IPS DF 4.7 (cell line): ENCODE data around the gene EHBP1.

Experiments
- DNase-seq: peaks from one replicate; pipeline ENCODE4 v3.0.0-alpha.2; 2013; ENCODE audit warnings: low spot score; ENCODE audit errors: extremely low read depth

EHBP1 gene

GRCh38 chr2:63049970-63050333 is 344.4 kb downstream of the EHBP1 start:
- no peak for DNase-seq

GRCh38 chr2:63050334-63051041 is 345.0 kb downstream of the EHBP1 start, which contains the start of gene OTX1:
Gene OTX1 (plus strand): TSS chr2:63050830. CDS start chr2:63052991, 2,161 bp downstream.
- no peak for DNase-seq

- DNase-seq, result no peak
Observed at GRCh38 chr2:63051042-63051794, 345.7 kb downstream of the EHBP1 start.

- DNase-seq, result no peak
Observed at GRCh38 chr2:63051795-63052333, 346.4 kb downstream of the EHBP1 start.

GRCh38 chr2:63052411-63053080 is 347.0 kb downstream of the EHBP1 start:
- no peak for DNase-seq

GRCh38 chr2:63053081-63053888 is 347.8 kb downstream of the EHBP1 start:
- no peak for DNase-seq

GRCh38 chr2:63053889-63054602 is 348.5 kb downstream of the EHBP1 start:
- no peak for DNase-seq

- no peak for DNase-seq
Observed at GRCh38 chr2:63054841-63055225, 349.3 kb downstream of the EHBP1 start.

- DNase-seq, result no peak
Observed at GRCh38 chr2:63055226-63056106, 350.0 kb downstream of the EHBP1 start.

GRCh38 chr2:63056107-63057050 is 350.9 kb downstream of the EHBP1 start:
- DNase-seq, result no peak

GRCh38 chr2:63057249-63058143 is 352.0 kb downstream of the EHBP1 start:
- no peak for DNase-seq

GRCh38 chr2:63058144-63058920 is 352.8 kb downstream of the EHBP1 start:
- DNase-seq, result no peak

GRCh38 chr2:63058921-63059792 is 353.6 kb downstream of the EHBP1 start:
- no peak for DNase-seq

- no peak for DNase-seq
Observed at GRCh38 chr2:63059793-63060471, 354.4 kb downstream of the EHBP1 start.

- DNase-seq, result no peak
Observed at GRCh38 chr2:63060472-63060991, 355.0 kb downstream of the EHBP1 start.
